ENCODE measurements around the gene DHCR24.

DHCR24 gene

DNA sequence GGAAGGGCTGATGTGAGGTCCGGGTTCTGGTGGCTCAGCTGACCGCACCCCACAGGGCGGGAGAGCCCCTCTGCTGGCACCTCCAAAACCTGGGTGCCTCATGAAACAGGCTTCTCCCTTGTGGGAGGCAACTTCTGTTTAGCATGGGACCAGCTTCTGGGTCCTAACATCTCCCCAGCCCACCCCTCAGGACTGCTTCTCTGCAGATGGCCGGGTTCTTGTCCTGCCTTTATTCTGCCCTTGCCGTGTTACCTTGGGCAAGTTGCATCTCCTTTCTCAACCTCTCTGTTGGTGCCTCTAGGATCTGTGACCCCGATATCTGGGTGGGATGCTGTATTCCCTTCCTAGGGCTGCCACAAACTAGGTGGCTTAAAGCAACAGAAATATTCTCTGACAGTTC, 70.9 kb downstream of the DHCR24 start:
- DNase-seq (ENCODE audit: low spot score): no peak

- DNase-seq (ENCODE audit: low spot score): no peak
Measured at GRCh38 chr1:54815086-54815876, 71.7 kb downstream of the DHCR24 start.

DNA sequence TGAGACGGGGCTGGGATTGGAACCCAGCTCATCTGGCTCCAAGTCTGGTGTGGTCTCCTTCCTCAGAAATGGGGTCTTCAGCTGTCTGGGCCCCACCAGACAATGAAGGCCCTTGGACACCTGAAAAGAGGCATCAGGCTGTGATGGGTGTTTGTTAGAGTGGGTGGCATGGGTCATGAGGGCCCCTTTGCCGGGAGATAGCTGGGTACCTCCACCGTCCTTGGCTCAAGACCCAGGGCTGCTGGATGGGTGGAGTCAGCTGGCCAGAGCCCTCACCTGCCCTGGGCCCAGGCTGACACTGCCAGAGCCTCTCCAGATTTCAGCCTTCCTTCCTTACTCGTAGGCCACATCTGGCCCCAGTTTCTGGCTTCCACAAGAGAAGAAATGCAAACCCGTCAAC, 72.4 kb downstream of the DHCR24 start:
- no peak for DNase-seq (ENCODE audit: low spot score)

GRCh38 chr1:54814126-54814498, 72.9 kb downstream of the DHCR24 start:
- DNase-seq (ENCODE audit: low spot score): no peak

GRCh38 chr1:54813485-54814125, 73.4 kb downstream of the DHCR24 start:
- no peak for DNase-seq (ENCODE audit: low spot score)

- no peak for DNase-seq (ENCODE audit: low spot score)
Measured at GRCh38 chr1:54812801-54813484, 74.1 kb downstream of the DHCR24 start.

- no peak for DNase-seq (ENCODE audit: low spot score)
Measured at GRCh38 chr1:54811739-54812655, 75.0 kb downstream of the DHCR24 start.

DNA sequence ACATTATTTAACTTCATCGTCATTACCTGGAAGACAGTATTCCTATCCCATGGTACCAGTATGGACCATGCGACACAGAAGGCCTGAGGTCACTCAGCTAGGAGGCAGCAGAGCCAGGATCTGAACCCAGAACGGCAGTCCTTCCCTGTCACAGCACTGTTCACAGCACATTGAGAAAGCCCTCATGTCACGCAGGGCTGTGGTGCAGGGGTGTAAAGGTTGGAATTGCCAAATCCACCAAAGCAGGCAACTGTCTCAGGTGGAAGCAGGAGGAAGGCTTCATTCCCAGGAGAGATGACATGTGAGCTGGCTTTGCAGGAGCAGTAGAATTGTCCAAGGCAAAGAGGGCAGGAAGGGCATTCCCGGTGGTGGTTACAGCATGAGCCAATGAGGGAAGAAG, 75.9 kb downstream of the DHCR24 start:
- DNase-seq (ENCODE audit: low spot score): no peak

DNA sequence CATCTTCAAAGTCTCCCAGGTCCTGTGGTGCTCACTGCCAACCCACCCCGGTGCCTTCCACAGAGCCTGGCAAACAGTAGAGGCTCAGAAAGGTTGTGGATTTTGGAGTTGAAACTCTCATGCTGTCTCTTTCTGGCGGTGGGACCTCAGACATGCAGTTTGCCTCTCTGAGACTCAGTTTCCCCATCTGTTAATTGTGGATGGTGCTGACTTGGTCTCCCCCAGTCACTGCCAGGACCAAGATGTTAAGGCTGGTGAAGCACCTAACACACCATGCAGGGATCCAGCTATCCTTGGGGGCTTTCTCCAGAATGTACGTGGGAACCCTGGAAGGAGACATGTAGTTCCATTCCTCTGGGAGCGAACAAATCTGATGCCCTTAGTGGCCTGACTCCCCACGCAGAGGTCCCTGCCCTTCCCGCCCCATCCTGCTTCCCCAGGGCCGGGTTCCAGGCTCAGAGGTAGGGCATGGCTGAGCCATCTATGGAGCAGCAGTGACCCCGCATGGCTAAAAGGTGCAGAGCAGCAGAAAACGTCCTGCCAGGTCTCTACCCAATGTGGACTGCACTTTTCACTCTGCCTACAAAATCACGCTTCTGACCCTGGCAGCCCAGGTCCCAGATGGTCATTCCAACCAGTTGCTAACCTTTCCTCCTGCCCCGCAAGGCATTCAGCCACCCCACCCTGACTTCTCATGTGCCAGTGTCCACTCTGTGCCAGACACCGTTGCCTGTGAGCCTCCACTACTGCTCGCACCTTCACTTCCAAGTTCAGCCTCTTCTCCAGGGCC, 76.6 kb downstream of the DHCR24 start:
- DNase-seq (ENCODE audit: low spot score): peak; percentile 76

- DNase-seq (ENCODE audit: low spot score): no peak
Measured at GRCh38 chr1:54809496-54810074, 77.4 kb downstream of the DHCR24 start.

DNA sequence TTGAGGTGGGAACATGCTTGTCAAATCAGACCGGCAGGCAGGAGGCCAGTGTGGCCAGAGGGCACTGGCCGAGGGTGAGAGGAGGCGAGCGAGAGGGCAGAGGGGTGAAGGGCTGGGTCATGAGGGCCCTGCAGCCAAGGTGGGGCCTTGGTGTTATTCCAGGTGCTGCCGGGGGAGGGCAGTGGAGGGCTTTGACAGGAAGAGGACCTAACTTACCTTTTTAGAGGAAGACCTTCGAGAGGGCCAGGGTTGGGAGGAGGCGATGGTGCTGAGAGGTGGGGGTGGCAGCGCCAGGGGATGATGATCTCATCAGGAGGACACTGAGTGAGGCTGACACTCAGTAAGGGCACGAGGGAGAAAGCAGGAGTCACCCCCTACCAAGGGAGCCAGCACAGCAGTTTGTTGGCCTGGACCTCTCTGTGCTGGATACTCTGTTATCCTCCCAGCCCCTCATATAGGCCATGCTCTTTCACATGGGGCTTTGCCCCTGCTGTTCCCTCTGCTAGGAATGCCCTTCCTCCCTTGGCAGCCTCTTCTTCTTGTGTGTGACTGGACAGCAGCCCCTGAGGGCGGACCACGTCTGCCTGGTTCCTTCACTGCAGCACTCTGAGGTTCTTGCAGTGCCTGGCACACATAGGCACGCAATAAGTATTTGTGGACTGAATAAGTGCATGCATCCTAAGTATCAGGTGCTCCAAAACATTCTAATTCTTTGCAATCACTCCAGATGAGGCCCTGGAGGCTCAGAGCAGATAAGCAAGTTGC, 78.4 kb downstream of the DHCR24 start:
- DNase-seq (ENCODE audit: low spot score): no peak

GRCh38 chr1:54807756-54808155, 79.2 kb downstream of the DHCR24 start:
- no peak for DNase-seq (ENCODE audit: low spot score)

DNA sequence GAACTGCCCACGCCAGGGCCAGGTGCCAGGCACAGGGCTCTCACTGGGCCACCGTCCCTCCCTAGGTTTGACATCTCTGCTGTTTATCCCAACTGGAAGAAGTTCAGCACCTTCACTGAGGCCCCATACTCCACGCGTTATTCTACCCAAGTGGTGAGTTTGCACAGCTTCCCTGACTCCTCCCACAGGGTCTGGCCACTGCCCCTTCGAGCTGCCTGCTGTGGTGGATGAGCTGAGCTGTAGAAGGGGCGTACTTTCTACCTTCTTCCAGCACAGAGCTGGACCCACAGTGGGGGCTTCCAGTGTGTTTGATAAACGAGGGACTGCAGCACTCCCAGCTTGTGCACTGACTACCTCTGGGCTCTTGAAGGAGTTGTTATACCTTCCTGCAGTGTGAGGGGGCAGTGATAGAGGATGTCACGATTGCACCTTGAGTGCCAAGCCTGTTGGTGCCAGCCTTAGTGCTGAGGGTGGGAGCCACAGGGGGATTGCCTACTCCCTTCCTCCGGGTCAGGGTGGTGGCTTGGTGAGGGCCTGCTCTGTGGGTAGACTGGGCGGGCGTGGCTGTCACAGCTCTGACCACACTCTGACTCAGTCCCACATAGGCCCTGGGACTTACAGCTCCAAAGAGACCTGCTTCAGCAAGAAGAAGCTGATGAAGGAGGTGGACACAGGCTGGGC, 79.9 kb downstream of the DHCR24 start:
- no peak for DNase-seq (ENCODE audit: low spot score)

- DNase-seq (ENCODE audit: low spot score): peak; percentile 39
Measured at GRCh38 chr1:54805981-54806381, 81.0 kb downstream of the DHCR24 start.

DNA sequence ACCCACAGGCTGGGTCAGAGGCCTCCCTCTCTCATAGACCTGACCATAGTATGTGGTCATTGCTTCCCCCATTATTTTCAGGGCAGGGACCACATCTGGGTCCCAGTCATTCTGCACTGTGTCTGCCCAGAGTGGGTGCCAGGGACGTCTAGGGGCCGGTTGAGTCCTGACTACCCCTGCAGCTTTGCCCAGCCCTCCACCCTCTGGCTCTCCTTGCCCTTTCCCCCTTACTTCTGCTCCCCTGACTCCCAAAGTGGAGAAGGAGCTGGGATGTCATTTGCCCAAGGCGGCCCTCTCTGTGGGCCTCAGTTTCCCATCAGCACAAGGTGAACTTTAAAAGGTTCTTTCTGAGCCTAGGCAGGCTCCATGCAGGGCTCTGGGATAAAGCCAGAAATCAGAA, 81.5 kb downstream of the DHCR24 start:
- no peak for DNase-seq (ENCODE audit: low spot score)

- no peak for DNase-seq (ENCODE audit: low spot score)
Measured at GRCh38 chr1:54804471-54805132, 82.4 kb downstream of the DHCR24 start.

GRCh38 chr1:54803761-54804470, 83.1 kb downstream of the DHCR24 start:
- no peak for DNase-seq (ENCODE audit: low spot score)

Data from Ammon's horn (tissue), 1 donor.